ENCODE results near the gene GLCCI1.

The GLCCI1 gene

DNA sequence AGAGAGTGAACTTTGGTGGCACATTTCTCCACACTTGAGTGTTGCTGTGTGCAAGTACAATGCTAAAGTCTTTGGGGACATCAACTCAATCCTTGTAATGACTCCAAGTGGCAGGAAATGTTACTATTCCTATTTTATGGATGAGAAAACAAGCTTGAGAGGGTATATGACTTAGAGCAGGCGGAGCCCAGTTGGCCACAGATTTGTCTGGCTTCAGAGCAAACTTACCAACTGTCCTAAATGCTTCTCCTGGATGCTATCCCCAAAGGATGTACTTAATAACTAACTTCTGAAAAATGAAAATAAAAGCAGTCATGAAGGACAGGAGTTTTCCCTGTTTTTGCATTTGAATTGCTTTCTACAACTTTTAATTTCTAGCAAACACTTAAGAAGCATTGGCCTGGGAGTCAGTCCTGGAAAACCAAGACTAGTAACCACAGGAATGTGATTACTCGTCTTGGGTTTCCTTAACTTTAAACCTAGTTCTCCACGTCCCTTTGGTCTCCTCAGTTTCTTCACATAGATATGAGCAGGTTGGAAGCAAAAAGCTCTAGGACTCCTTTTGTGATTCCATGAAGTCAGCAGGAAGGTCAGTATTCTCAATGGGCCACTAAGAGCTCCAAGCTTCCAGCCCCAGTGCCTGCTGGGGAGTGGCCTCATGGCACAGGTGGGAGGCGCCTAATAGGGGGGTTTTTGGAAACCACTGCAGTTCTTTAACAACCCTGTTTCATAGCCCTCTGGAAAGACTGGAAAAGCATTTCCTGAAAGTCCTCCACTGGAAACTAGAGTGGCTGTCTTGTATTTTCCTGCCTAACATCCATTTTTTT lies 140.8 kb downstream of the GLCCI1 start:
- DNase-seq, result no peak

DNA sequence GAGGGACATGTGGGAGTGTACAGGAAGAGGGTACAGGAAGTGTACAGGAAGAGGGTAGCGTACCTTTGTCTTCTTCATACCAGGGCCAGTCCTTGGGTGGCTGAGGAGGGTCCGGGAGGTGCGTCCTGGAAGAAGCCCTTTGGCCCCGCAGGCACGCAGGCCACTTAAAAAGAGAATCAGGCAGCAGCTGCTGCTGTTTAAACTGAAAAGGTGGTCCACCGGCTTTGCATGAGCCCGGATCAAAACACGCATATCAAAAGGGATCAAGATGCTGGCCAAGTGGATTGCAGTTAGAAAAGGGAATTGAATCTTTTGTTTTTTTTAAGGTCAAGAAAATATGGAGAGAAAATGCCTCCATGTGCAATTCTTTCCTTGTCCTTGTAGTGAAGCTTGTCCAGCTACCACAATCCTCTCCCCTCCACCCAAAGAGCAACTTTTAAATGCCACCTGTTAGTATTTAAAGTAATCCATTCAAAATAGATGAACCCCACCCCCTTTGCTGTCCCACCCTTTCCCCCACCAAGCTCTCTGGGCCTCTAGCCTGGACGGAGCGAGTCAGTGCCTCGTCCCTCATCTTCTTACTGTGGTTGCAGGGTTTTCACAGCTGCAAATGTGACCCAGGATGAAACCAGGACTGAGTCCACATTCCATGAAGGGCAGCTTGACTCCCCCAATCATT lies 142.8 kb downstream of the GLCCI1 start:
- DNase-seq, result no peak

- no peak for DNase-seq
Measured at GRCh38 chr7:8112685-8113084, 144.1 kb downstream of the GLCCI1 start.

DNA sequence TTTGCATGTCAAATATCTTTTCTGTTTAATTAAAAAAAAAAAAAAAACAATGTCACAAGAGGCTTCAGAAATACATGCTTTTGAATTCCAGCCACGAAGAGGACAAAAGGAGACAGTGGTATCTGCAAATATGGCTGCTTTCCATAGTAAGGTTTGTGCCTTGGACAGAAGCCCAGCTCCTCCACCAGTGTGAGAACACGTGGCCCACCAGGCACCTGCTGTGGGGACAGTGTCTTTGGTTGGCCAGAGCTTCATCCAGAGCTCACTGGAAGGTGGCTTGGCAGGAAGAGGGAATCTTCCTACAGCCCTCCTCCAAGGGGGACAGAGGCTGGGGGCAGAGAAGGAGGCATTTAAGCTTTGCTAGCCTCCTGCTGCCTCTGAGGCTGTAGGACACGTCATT lies 144.6 kb downstream of the GLCCI1 start:
- DNase-seq, result no peak

GRCh38 chr7:8114175-8114574 lies 145.6 kb downstream of the GLCCI1 start:
- DNase-seq, result no peak

DNA sequence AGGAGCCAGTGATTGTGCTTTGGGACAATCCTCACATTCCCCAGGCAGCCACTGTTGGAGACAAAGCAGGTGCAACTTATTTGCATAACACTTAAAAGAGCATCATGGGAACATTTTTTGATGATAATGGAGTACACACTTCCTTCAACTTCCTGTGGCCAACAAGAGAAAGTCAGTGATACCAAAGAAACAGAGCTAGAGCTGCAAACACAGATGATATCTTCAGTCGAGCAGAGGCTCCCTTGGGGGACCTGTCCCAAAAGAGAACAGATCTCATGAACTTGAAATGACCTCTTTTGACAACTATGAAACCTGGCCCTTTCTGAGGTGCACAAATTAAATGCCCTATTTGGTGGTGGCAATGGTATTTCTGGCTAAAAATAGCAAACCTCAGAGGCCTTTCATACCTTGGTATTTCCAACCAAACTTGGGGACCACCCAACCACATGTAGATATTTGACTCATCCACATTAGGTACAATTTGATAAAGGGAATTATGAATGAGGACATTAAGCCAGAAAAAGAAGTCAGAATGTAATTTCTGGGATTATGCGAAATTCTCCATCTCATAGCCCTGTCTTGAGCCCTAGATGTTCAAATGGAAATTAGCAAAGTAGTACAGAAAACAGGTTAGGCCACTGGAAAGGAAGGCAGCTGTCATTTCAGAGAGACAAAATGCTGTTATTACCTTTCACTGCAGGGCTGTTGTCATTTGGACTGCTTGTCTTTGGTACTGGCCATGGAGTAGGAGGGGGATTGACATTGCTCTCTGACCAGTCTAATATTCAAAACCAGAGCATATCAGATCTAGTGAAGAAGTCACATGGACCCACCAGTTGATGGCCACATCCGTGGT lies 147.2 kb downstream of the GLCCI1 start:
- no peak for DNase-seq

- DNase-seq, result no peak
Measured at GRCh38 chr7:8117195-8117594, 148.6 kb downstream of the GLCCI1 start.

DNA sequence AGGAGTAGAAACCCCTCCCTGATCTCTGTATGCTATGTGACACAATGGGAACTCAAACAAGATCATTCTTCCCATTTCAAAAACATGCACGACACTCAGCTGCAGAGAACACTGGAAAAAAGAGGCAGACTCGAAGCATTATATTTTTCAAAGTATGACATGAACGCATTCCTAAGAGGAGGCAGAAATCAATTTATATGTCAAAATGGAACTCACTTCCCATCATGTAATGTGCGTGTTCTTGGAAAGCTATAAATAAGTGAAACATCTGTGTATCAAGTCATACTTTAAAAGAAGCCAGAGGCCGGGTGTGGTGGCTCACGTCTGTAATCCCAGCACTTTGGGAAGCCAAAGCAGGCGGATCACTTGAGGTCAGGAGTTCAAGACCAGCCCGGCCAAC lies 150.7 kb downstream of the GLCCI1 start:
- DNase-seq, result no peak

DNA sequence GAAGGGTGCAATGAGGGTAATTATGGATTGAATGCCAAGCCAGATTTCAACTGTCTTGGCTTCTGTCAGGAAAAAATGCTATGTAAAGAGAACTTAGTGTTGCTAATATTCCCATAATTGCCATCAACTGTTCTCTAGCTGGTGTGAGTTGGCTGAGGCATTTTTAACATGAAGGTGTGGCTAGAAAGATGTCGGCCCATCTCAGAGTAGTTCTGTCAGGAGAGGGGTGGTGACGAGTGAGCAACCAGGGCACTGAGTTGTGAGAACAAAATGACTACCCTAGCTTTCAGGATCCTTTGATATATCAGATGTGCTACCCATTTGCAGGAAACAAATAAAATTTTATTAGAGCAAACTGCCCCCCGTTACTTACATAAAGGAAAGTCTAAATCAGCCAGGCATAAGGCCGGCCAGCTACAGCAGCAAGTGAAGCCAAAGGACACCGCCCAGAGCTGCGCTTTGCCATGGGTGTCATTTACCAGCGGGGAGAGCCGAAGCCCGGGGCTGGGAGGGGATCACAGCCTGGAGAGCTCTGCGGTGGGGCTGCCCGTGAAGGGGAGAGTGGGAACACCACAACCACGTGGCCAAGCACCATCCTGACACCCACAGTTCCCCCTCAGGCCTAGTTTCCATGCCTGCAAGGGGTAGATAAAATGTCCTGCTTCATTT lies 151.9 kb downstream of the GLCCI1 start:
- DNase-seq, result peak; percentile 46

GRCh38 chr7:8121243-8121642 lies 152.6 kb downstream of the GLCCI1 start:
- DNase-seq, result no peak

GRCh38 chr7:8125680-8126444 lies 157.3 kb downstream of the GLCCI1 start:
- no peak for DNase-seq

- DNase-seq, result no peak
Measured at GRCh38 chr7:8126601-8127167, 158.1 kb downstream of the GLCCI1 start.

- no peak for DNase-seq
Measured at GRCh38 chr7:8128449-8129317, 160.1 kb downstream of the GLCCI1 start.

GRCh38 chr7:8129318-8129659 lies 160.7 kb downstream of the GLCCI1 start:
- DNase-seq, result no peak

- DNase-seq, result no peak
Measured at GRCh38 chr7:8130663-8131062, 162.1 kb downstream of the GLCCI1 start.

DNA sequence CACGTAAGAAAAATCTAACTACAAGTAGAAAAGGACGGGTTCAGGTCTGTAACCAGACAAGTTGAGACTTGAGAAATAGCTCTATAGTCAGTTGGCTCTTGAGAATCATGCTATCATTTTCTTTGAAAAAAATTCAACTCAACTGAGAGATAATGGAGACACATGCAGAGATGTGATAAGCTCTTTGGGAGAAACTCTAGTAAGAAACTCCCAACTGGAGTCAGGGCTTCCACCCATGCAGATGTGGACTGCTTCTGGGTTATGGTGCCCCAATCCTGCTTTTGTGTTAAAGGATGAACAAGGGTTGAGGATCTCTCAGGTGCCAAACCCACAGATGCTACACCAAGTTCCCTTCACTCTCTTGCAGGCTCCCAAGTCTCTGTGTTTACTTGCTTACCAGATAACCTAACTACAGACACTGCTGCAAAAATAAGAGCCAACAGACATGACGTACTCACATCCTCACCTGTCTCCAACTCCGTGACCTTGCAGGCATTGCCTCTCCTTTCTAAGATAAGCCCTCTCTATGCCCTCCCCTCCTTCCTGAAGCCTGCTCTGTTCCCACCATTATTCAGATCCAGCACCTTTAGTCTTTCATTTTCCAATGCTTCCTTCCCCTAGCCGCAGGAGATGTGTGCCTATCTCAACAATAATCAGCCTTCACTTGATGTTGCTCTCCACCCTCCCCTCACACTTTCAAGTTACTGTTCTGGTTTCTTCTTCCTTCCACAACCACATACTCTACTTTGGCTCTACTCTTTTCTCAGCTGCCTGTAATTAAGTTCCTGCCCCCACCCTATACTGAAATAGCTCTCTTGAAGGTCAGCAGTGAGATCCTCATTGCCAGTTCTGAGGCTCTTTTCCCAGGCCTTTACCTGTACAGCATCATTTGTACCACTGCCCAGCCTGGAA lies 163.4 kb downstream of the GLCCI1 start:
- DNase-seq, result no peak

- DNase-seq, result no peak
Measured at GRCh38 chr7:8133188-8133848, 164.7 kb downstream of the GLCCI1 start.

- no peak for DNase-seq
Measured at GRCh38 chr7:8134089-8134733, 165.6 kb downstream of the GLCCI1 start.

GRCh38 chr7:8135417-8135816 lies 166.8 kb downstream of the GLCCI1 start:
- no peak for DNase-seq
